ENCODE results near the gene HDGFL2. TPM values are rescaled to one million over a fixed set of nuclear protein-coding genes. Genes with fewer than 3 reads are reported as not detected.
A peak's percentile ranks its signal among the peaks of the same experiment; 100 is the strongest.
"Not testable (repeated sequence)": the region's sequence is repeated elsewhere in the genome, so short reads cannot be mapped to it uniquely, and the experiment has no call there.

The HDGFL2 gene
- total and polyA plus RNA-seq, 2 experiments from 2014 or later: 123 to 186 TPM

DNA sequence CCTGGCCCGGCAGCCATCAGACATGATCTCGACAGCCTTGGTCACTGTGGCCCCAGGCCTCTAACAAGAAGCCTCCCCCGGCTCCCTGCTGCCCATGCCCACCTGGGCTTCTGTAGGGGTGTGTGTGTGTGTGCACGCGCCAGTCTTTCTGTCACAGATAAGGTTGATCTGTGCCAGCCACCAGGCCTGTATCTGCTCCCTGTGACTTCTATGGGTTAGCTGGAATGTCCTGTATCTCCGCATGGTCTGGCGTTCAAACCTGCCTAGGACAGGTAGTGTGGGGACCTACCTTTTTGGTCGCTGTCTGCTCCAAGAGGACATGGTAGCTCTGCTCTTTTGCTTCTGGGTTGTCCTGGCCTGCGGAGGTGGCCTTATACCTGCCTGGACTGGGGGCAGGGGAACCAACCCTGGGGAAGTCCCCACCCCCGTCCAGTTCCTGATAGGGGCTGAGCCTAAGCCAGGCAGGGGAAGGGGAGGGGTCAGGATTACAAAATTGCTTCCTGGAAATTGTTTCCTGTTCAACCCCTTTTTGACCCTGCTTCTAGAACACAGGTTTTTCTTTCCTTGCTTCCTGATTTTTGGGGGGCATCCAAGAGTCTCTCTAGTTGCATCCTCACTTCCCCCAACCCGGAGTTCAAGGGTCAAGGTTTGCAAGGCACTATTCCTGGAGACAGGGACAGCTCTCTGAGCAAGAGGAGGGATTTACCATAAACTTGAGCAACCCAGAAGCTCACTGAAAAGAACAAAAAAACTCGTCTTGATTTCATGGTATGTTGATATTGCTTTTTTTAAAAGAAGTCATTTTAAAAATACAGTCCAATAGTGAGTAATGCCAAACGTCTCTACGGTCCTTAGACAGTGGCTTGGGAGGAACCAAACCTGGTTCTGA is 67.8 kb downstream of the HDGFL2 start, which contains the start of gene LRG1:
Gene LRG1 (minus strand): TSS at position 344 of the 889 bp plus-strand sequence. CDS start 23 bp downstream, at position 321.
- Histone ChIP-seq H3K36me3 (no peaks in the 10 kb centered on the region), H3K4me3 (no peak within 1 kb of the TSS), H3K9me3 (ENCODE audit: low read depth) (no peaks in the 10 kb centered on the region), H3K4me1 (ENCODE audit: low read depth) (no peaks in the 10 kb centered on the region), H3K27me3 (no peaks in the 10 kb centered on the region), H3K27ac (no peak within 1 kb of the TSS)
- TF ChIP-seq CTCF (IDR thresholded peaks at IDR 0.05; ENCODE audit: low read depth, low read length): no peak
- DNase-seq (ENCODE audit: low read depth in 1 of 2, low spot score in 1 of 2): peak in 1 of 2 donors; percentile 80

GRCh38 chr19:4541114-4541805 is 69.2 kb downstream of the HDGFL2 start:
- no peak overlapping the region for H3K4me3 ChIP-seq
- no peaks in the 10 kb centered on the region for H3K36me3 ChIP-seq
- H3K27ac ChIP-seq: no peak overlapping the region
- TF ChIP-seq CTCF (IDR thresholded peaks at IDR 0.05; ENCODE audit: low read depth, low read length): no peak
- no peak for DNase-seq (ENCODE audit: low read depth in 1 of 2, low spot score in 1 of 2)
- no peaks in the 10 kb centered on the region for H3K9me3 ChIP-seq (ENCODE audit: low read depth)
- H3K27me3 ChIP-seq: no peaks in the 10 kb centered on the region
- H3K4me1 ChIP-seq (ENCODE audit: low read depth): no peaks in the 10 kb centered on the region

DNA sequence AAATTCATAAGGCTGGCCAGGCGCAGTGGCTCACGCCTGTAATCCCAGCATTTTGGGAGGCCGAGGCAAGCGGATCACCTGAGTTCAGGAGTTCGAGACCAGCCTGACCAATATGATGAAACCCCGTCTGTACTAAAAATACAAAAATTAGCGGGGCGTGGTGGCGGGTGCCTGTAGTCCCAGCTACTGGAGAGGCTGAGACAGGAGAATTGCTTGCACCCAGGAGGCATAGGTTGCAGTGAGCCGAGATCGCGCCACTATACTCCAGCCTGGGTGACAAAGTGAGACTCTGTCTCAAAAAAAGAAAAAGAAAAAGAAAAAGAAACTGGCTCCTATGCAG is 69.7 kb downstream of the HDGFL2 start:
- H3K27me3 ChIP-seq; H3K27ac ChIP-seq; H3K4me1 ChIP-seq (ENCODE audit: low read depth); H3K9me3 ChIP-seq (ENCODE audit: low read depth); H3K36me3 ChIP-seq; DNase-seq (ENCODE audit: low read depth in 1 of 2, low spot score in 1 of 2); H3K4me3 ChIP-seq: not testable (repeated sequence)

DNA sequence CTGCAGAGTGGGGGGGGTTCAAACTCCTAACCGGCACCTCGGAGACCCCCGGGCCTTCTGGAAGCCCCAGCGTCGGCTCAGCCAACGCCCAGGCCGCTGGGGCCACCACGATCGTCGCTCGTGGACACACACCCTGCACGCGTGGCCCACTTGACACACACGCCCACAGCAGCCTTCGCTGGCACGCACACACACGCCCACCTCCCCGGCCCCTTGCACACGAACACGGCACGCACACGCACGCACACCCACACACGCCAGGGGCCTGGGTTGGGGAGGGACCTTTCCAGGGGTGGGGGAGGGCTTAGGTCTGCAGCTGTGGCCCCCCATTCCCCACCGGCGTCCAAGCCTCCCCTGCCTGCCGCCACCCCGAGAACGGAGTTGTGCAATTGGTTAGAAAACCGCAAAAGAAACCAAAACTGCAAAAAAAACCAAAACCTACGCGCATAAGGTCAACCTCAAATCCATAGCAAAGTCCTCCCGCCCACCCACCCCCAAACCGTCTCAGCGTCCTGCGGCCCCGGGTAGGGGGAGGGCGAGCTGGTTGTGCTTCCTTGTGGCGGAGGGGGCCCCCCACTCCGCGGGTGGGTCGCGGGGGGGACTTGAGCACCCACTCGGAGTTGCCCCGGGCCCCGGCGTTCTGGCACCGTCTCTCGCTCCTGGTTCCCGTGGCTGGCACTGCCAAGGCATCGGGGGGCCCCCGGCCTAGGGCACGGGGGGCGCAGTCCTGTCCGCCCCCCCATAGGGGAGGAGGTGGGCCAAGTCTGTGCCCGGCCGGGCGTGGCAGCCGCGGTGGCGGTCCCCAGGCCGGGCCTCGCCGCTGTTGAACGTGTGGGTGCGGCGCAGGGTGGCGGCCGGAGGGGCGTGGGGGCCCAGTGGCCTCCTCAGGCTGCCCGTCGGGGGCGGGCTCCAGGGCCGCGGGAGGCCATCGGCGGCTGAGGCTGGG is 71.1 kb downstream of the HDGFL2 start:
- no peak for TF ChIP-seq CTCF (IDR thresholded peaks at IDR 0.05; ENCODE audit: low read depth, low read length)
- peaks cover 3% of the 10 kb centered on the region for H3K36me3 ChIP-seq
- DNase-seq (ENCODE audit: low read depth in 1 of 2, low spot score in 1 of 2): no peak
- H3K4me3 ChIP-seq: no peak overlapping the region
- no peaks in the 10 kb centered on the region for H3K9me3 ChIP-seq (ENCODE audit: low read depth)
- no peak overlapping the region for H3K27ac ChIP-seq
- no peaks in the 10 kb centered on the region for H3K27me3 ChIP-seq
- no peaks in the 10 kb centered on the region for H3K4me1 ChIP-seq (ENCODE audit: low read depth)

DNA sequence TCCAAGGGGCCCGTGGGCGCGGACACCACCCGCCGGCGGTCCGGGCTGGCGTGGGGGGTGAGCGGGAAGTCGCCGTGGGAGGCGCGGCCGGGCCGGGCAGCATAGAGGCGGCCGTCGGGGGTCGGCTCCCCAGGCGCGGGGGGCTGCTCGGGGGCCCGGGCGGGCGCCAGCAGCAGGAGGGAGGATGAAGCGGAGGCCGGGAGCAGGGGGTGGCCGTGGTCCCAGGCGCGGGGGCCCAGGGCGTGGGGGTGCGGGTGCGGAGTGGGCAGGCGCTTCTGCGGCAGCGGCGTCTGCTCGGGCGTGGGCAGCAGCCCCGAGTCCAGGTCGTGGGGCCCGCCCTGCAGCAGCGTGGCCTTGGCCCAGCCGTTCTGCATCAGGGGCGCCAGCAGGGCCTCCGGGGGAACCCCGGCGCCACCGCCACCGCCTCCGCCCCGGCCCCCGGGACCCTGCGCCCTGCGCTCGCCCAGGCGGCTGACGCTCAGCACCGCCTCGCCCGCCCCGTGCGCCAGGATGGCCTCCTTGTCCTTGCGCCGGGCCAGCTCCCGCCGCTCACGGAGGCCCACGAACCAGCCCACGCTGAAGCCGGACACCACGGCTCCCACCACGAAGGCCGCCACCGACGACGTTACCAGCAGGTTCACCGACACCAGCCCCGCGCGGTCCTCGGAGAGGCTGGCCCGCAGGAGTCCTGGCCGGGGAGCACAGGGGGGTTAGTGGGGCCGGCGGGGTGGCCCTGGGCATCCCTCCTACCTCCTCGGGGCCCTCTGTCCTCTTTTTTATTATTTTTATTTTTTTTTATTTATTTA is 71.9 kb downstream of the HDGFL2 start:
- TF ChIP-seq CTCF (IDR thresholded peaks at IDR 0.05; ENCODE audit: low read depth, low read length): no peak
- no peak overlapping the region for H3K27ac ChIP-seq
- H3K36me3 ChIP-seq: peaks cover 7% of the 10 kb centered on the region
- no peaks in the 10 kb centered on the region for H3K9me3 ChIP-seq (ENCODE audit: low read depth)
- no peaks in the 10 kb centered on the region for H3K27me3 ChIP-seq
- no peak overlapping the region for H3K4me3 ChIP-seq
- H3K4me1 ChIP-seq (ENCODE audit: low read depth): no peaks in the 10 kb centered on the region
- DNase-seq (ENCODE audit: low read depth in 1 of 2, low spot score in 1 of 2): no peak

Measured in cardiac muscle cell (in vitro differentiated cells and primary cell).